K562 (cell line): ENCODE measurements around the gene BACE1-AS.

ENCODE experiments used
- FOXA1 ChIP-seq: fragments of 450-650 bp; IDR thresholded peaks from 2 replicates; pipeline ENCODE4 v1.6.1; 2016; ENCODE audit warnings: mild to moderate bottlenecking, borderline replicate concordance
- MEF2A ChIP-seq: IDR thresholded peaks from 2 replicates; pipeline ENCODE4 v1.6.1; 2011; ENCODE audit warnings: low read depth, mild to moderate bottlenecking, low read length, moderate library complexity; ENCODE audit not compliant: control insufficient read depth
- POLR2AphosphoS5 ChIP-seq: IDR thresholded peaks from 2 replicates; pipeline ENCODE4 v1.6.1; 2011; ENCODE audit warnings: mild to moderate bottlenecking, low read depth, low read length, moderate library complexity; ENCODE audit not compliant: control insufficient read depth, insufficient read depth
- SRF ChIP-seq, 2 experiments: fragments of 250-450, 450-650 bp in 1 of 2; sonication (Bioruptor Pico) in 1 of 2; sonication (generic) in 1 of 2; formaldehyde crosslinking; IDR thresholded peaks; 2 replicates each; pipeline versions ENCODE4 v1.5.0 to v1.5.1; 2020 to 2022; ENCODE audit warnings: mild to moderate bottlenecking in 1 of 2, missing genetic modification reagents in 1 of 2
- TGIF2 ChIP-seq: sonication (generic); formaldehyde crosslinking; IDR thresholded peaks from 2 replicates; pipeline ENCODE4 v1.8.1; 2022; ENCODE audit warnings: mild to moderate bottlenecking, missing genetic modification reagents, moderate library complexity
- TF ChIP-seq, protein P1 (sequence below), 3 experiments: IDR thresholded peaks in 2 of 3; conservative IDR thresholded peaks in 1 of 3; 2 replicates each; pipeline ENCODE4 v1.5.1; 2011 to 2012; ENCODE audit warnings: low read length in 3 of 3, mild to moderate bottlenecking in 3 of 3, control low read depth in 2 of 3, improper control_type of control experiment in 1 of 3, inconsistent platforms in 1 of 3, low read depth in 1 of 3, mixed read lengths in 1 of 3, moderate library complexity in 1 of 3; ENCODE audit not compliant: insufficient read depth in 2 of 3
- TF ChIP-seq, protein P2 (sequence below): sonication (generic); formaldehyde crosslinking; IDR thresholded peaks from 2 replicates; pipeline ENCODE4 v1.8.0; 2023; ENCODE audit warnings: mild to moderate bottlenecking, missing genetic modification reagents

GRCh38 chr11:117259417-117259816 is 31.7 kb upstream of the BACE1-AS start:
- TF ChIP-seq POLR2AphosphoS5: no peak
- TF ChIP-seq, protein P1, sequence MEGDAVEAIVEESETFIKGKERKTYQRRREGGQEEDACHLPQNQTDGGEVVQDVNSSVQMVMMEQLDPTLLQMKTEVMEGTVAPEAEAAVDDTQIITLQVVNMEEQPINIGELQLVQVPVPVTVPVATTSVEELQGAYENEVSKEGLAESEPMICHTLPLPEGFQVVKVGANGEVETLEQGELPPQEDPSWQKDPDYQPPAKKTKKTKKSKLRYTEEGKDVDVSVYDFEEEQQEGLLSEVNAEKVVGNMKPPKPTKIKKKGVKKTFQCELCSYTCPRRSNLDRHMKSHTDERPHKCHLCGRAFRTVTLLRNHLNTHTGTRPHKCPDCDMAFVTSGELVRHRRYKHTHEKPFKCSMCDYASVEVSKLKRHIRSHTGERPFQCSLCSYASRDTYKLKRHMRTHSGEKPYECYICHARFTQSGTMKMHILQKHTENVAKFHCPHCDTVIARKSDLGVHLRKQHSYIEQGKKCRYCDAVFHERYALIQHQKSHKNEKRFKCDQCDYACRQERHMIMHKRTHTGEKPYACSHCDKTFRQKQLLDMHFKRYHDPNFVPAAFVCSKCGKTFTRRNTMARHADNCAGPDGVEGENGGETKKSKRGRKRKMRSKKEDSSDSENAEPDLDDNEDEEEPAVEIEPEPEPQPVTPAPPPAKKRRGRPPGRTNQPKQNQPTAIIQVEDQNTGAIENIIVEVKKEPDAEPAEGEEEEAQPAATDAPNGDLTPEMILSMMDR (IDR thresholded peaks at IDR 0.05 in 2 of 3, conservative IDR thresholded peaks at IDR 0.05 in 1 of 3; ENCODE audit: insufficient read depth in 2 of 3, low read depth in 1 of 3, low read length in 3 of 3): no peak
- TF ChIP-seq FOXA1: no peak
- TF ChIP-seq TGIF2 (CRISPR knock-in tag): no peak
- no peak for TF ChIP-seq MEF2A
- TF ChIP-seq, protein P2, sequence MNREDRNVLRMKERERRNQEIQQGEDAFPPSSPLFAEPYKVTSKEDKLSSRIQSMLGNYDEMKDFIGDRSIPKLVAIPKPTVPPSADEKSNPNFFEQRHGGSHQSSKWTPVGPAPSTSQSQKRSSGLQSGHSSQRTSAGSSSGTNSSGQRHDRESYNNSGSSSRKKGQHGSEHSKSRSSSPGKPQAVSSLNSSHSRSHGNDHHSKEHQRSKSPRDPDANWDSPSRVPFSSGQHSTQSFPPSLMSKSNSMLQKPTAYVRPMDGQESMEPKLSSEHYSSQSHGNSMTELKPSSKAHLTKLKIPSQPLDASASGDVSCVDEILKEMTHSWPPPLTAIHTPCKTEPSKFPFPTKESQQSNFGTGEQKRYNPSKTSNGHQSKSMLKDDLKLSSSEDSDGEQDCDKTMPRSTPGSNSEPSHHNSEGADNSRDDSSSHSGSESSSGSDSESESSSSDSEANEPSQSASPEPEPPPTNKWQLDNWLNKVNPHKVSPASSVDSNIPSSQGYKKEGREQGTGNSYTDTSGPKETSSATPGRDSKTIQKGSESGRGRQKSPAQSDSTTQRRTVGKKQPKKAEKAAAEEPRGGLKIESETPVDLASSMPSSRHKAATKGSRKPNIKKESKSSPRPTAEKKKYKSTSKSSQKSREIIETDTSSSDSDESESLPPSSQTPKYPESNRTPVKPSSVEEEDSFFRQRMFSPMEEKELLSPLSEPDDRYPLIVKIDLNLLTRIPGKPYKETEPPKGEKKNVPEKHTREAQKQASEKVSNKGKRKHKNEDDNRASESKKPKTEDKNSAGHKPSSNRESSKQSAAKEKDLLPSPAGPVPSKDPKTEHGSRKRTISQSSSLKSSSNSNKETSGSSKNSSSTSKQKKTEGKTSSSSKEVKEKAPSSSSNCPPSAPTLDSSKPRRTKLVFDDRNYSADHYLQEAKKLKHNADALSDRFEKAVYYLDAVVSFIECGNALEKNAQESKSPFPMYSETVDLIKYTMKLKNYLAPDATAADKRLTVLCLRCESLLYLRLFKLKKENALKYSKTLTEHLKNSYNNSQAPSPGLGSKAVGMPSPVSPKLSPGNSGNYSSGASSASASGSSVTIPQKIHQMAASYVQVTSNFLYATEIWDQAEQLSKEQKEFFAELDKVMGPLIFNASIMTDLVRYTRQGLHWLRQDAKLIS (CRISPR knock-in tag): no peak
- TF ChIP-seq SRF (CRISPR knock-in tag; IDR thresholded peaks at IDR 0.05): no peak
